ENCODE data around the gene CPTP. TPM values are rescaled to one million over a fixed set of nuclear protein-coding genes. Genes with fewer than 3 reads are reported as not detected.

CPTP gene
- total and polyA plus RNA-seq, 2 donors (not counting 1 experiment from before 2014, with no cell fraction given), result 17.1 to 18.8 TPM

- CTCF ChIA-PET, result no interaction called here
- H3K27me3 ChIP-seq (replicated peaks in 1 of 4; ENCODE audit: control extremely low read depth in 1 of 4, control insufficient read depth in 3 of 4, insufficient read depth in 4 of 4, low read length in 3 of 4), result no peaks in the 10 kb centered on the region
- peaks cover 20 to 32% of the 10 kb centered on the region in 2 donors for H3K4me1 ChIP-seq (ENCODE audit: control insufficient read depth in 2 of 2, insufficient read depth in 2 of 2, low read length in 2 of 2)
- Mint-ChIP-seq H3K4me3 (peak overlapping the region; percentile 90), H3K9me3 (ENCODE audit: insufficient read depth) (no peaks in the 10 kb centered on the region), H3K27me3 (no peaks in the 10 kb centered on the region), H3K27ac (no peak overlapping the region), H3K4me1 (peaks cover 29% of the 10 kb centered on the region)
- TF ChIP-seq EZH2 (IDR thresholded peaks at IDR 0.05; ENCODE audit: borderline replicate concordance, insufficient read depth, low read depth, low read length, poor library complexity, severe bottlenecking), result no peak
- TF ChIP-seq CTCF (IDR thresholded peaks at IDR 0.05), result no peak
- H4K20me1 ChIP-seq (ENCODE audit: control insufficient read depth, insufficient read depth, low read length, poor library complexity, severe bottlenecking), result peaks cover 57% of the 10 kb centered on the region
- H3K36me3 ChIP-seq (replicated peaks in 1 of 2; ENCODE audit: control extremely low read depth in 1 of 2, control insufficient read depth in 1 of 2, extremely low read depth in 1 of 2, insufficient read depth in 2 of 2, low read length in 1 of 2), result peaks cover 0 to 17% of the 10 kb centered on the region in 2 experiments
- H3K4me2 ChIP-seq (replicated peaks; ENCODE audit: low read depth, low read length, poor library complexity, severe bottlenecking), result peak overlapping the region; percentile 99
- no peak for DNase-seq
- peak overlapping the region; percentile 84 for H2AFZ ChIP-seq (ENCODE audit: insufficient read depth, low read depth, low read length, poor library complexity, severe bottlenecking)
- H3K9me3 ChIP-seq (ENCODE audit: control extremely low read depth in 1 of 3, control insufficient read depth in 2 of 3, insufficient read depth in 1 of 3, low read length in 2 of 3), result no peaks in the 10 kb centered on the region
- H3K79me2 ChIP-seq (ENCODE audit: control insufficient read depth, insufficient read depth, low read length), result peaks cover 62% of the 10 kb centered on the region
- under 1% methylated on average over 39 of the region's 41 CpGs for WGBS (ENCODE audit: insufficient coverage)
- peak; percentile 25 for ATAC-seq (ENCODE audit: low read depth)
- POLR2A ChIA-PET, result no interaction called here
- intact Hi-C loops (cut with micrococcal nuclease), result loop anchor here (1.0 kb wide), 4 partner anchors 16 to 208 kb away; partner anchors contain the start of genes C1orf159, DVL1, PUSL1 and UBE2J2
- peak overlapping the region; percentile 31 to 84 (median 74) for H3K4me3 ChIP-seq (ENCODE audit: control extremely low read depth in 1 of 5, extremely low read depth in 1 of 5, insufficient read depth in 1 of 5, low read depth in 2 of 5, low read length in 4 of 5)
- peak overlapping the region; percentile 95 for H3K9ac ChIP-seq (ENCODE audit: low read length)
- H3K27ac ChIP-seq (ENCODE audit: low read length in 2 of 2), result peak overlapping the region in 1 of 2 donors; percentile 74
Measured at GRCh38 chr1:1324084-1324523, 498 bp upstream of the CPTP start.

GRCh38 chr1:1325288-1326074 is 879 bp downstream of the CPTP start:
- 39% methylated on average over 15 of the region's 16 CpGs for WGBS (ENCODE audit: insufficient coverage)
- peaks cover 0 to 10% (median 0%) of the 10 kb centered on the region in 3 donors for H3K9me3 ChIP-seq (ENCODE audit: control extremely low read depth in 1 of 3, control insufficient read depth in 2 of 3, insufficient read depth in 1 of 3, low read length in 2 of 3)
- CTCF ChIA-PET, result interaction anchor here (0.8 kb wide), 1 partner anchor 47 kb away, joined by 3 read pairs; no protein-coding TSS in a partner anchor
- peaks cover 33% of the 10 kb centered on the region for H3K4me1 Mint-ChIP-seq
- TF ChIP-seq CTCF (IDR thresholded peaks at IDR 0.05), result no peak
- TF ChIP-seq EZH2 (IDR thresholded peaks at IDR 0.05; ENCODE audit: borderline replicate concordance, insufficient read depth, low read depth, low read length, poor library complexity, severe bottlenecking), result no peak
- no peaks in the 10 kb centered on the region for H3K27me3 ChIP-seq (replicated peaks in 1 of 4; ENCODE audit: control extremely low read depth in 1 of 4, control insufficient read depth in 3 of 4, insufficient read depth in 4 of 4, low read length in 3 of 4)
- ATAC-seq (ENCODE audit: low read depth) (no peak), DNase-seq (no peak)
- peak overlapping the region; percentile 76 for H3K4me3 Mint-ChIP-seq
- peaks cover 44% of the 10 kb centered on the region for H4K20me1 ChIP-seq (ENCODE audit: control insufficient read depth, insufficient read depth, low read length, poor library complexity, severe bottlenecking)
- H3K27ac Mint-ChIP-seq, result peak overlapping the region; percentile 46
- H3K79me2 ChIP-seq (ENCODE audit: control insufficient read depth, insufficient read depth, low read length), result peaks cover 48% of the 10 kb centered on the region
- H3K27me3 Mint-ChIP-seq, result no peaks in the 10 kb centered on the region
- no peaks in the 10 kb centered on the region for H3K9me3 Mint-ChIP-seq (ENCODE audit: insufficient read depth)
- POLR2A ChIA-PET, result interaction anchor here (0.5 kb wide), 1 partner anchor 292 kb away, joined by 11 read pairs; no protein-coding TSS in a partner anchor
- intact Hi-C loops (cut with micrococcal nuclease), result no loop called here
- H3K4me3 ChIP-seq (ENCODE audit: control extremely low read depth in 1 of 5, extremely low read depth in 1 of 5, insufficient read depth in 1 of 5, low read depth in 2 of 5, low read length in 4 of 5), result peak overlapping the region in 4 of 5 experiments; percentile 61 to 84 (median 79)
- peak overlapping the region; percentile 95 for H3K9ac ChIP-seq (ENCODE audit: low read length)
- H3K4me1 ChIP-seq (ENCODE audit: control insufficient read depth in 2 of 2, insufficient read depth in 2 of 2, low read length in 2 of 2), result peaks cover 20 to 37% of the 10 kb centered on the region in 2 donors
- H3K27ac ChIP-seq (ENCODE audit: low read length in 2 of 2), result peak overlapping the region; percentile 10 to 75
- peak overlapping the region; percentile 99 for H3K4me2 ChIP-seq (replicated peaks; ENCODE audit: low read depth, low read length, poor library complexity, severe bottlenecking)
- peaks cover 0 to 6% of the 10 kb centered on the region in 2 experiments for H3K36me3 ChIP-seq (replicated peaks in 1 of 2; ENCODE audit: control extremely low read depth in 1 of 2, control insufficient read depth in 1 of 2, extremely low read depth in 1 of 2, insufficient read depth in 2 of 2, low read length in 1 of 2)
- H2AFZ ChIP-seq (ENCODE audit: insufficient read depth, low read depth, low read length, poor library complexity, severe bottlenecking), result peak overlapping the region; percentile 84
